Femur (tissue), 1 donor: ENCODE data around the gene FIS1.
A peak's percentile ranks its signal among the peaks of the same experiment; 100 is the strongest.
"Not testable (repeated sequence)": the region's sequence is repeated elsewhere in the genome, so short reads cannot be mapped to it uniquely, and the experiment has no call there.

Experiments
- DNase-seq: peaks from one replicate; pipeline ENCODE4 v3.0.0-alpha.2; 2017

FIS1 gene

GRCh38 chr7:101255796-101256195, 10.9 kb upstream of the FIS1 start:
- DNase-seq = no peak

- DNase-seq = not testable (repeated sequence)
These were observed 8.3 kb upstream of the FIS1 start for GRCh38 chr7:101253199-101253598.

GRCh38 chr7:101251871-101252659, 7.2 kb upstream of the FIS1 start:
- DNase-seq = peak; percentile 98

GRCh38 chr7:101250324-101250723, 5.4 kb upstream of the FIS1 start:
- no peak for DNase-seq

GRCh38 chr7:101248276-101248675, 3.4 kb upstream of the FIS1 start:
- DNase-seq = no peak

- DNase-seq = no peak
These were observed 327 bp upstream of the FIS1 start for GRCh38 chr7:101245147-101245668.

GRCh38 chr7:101243646-101244374, 1.1 kb downstream of the FIS1 start:
- no peak for DNase-seq

GRCh38 chr7:101241443-101242349, 3.2 kb downstream of the FIS1 start:
- no peak for DNase-seq

- DNase-seq = no peak
These were observed 3.9 kb downstream of the FIS1 start for GRCh38 chr7:101241015-101241363.

GRCh38 chr7:101240226-101241014, 4.5 kb downstream of the FIS1 start:
- DNase-seq = no peak

- DNase-seq = no peak
These were observed 5.0 kb downstream of the FIS1 start for GRCh38 chr7:101239951-101240220.

- DNase-seq = no peak
These were observed 5.5 kb downstream of the FIS1 start for GRCh38 chr7:101239191-101239950.

- no peak for DNase-seq
These were observed 6.4 kb downstream of the FIS1 start for GRCh38 chr7:101238226-101239182.

- DNase-seq = peak; percentile 78
These were observed 7.4 kb downstream of the FIS1 start, which contains the start of gene CLDN15 for GRCh38 chr7:101237206-101238067. TSS of gene CLDN15 (minus strand) at chr7:101237802. CDS start at chr7:101237581, 221 bp downstream.

- DNase-seq = no peak
These were observed 8.5 kb downstream of the FIS1 start for GRCh38 chr7:101236292-101236835.

- DNase-seq = no peak
These were observed 9.4 kb downstream of the FIS1 start for GRCh38 chr7:101235522-101235921.

GRCh38 chr7:101235050-101235449, 9.8 kb downstream of the FIS1 start:
- no peak for DNase-seq

GRCh38 chr7:101234636-101235035, 10.2 kb downstream of the FIS1 start:
- no peak for DNase-seq
